Measurements from ENCODE around the gene ZYX.

The ZYX gene

DNA sequence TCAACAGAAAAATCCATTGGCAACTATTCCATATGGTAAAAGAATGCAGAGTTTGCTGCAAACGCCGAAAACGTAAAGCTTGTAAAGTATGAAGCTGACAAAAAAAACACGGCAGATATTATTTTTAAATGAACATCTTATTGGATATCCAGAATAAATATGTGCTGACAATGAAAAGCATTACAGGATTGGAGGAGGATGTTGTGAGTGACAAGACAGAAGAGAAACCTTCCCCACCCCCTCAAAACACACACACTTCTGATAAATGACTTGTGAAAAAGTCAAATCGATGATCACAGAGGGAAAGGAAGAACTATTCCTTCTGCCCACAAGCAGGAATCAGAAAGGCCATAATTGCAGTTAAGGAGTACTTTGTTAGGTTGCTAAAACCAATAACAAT, 33.2 kb upstream of the ZYX start:
- DNase-seq (ENCODE audit: insufficient read length, low spot score): no peak
- no peak for TF ChIP-seq CTCF (IDR thresholded peaks at IDR 0.05; ENCODE audit: insufficient read depth, missing control alignments)
- no peak for FAIRE-seq

- FAIRE-seq: no peak
These were observed 30.1 kb upstream of the ZYX start for GRCh38 chr7:143351060-143351459.

DNA sequence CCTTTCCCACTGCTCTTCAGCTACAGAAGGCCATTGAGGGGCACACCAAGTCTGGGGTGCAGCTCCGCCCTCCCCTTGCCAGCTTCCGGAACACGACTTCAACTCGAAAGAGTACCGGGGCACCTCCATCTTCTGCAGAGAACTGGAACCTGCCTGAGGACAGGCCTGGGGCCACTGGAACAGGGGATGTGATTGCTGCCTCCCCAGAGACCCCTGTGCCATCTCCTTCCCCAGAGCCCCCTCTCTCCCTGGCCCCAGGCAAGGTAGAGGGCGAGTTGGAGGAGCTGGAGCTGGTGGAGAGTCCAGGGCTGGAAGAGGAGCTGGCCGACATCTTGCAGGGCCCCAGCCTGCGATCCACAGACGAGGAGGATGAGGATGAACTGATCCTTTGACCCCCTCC, 29.6 kb upstream of the ZYX start:
- FAIRE-seq (no peak), DNase-seq (ENCODE audit: insufficient read length, low spot score) (no peak)
- no peak for TF ChIP-seq CTCF (IDR thresholded peaks at IDR 0.05; ENCODE audit: insufficient read depth, missing control alignments)

More at GRCh38 chr7:143351060-143351459, 30.1 kb upstream of the ZYX start:
- DNase-seq (ENCODE audit: insufficient read length, low spot score): no peak
- no peak for TF ChIP-seq CTCF (IDR thresholded peaks at IDR 0.05; ENCODE audit: insufficient read depth, missing control alignments)

DNA sequence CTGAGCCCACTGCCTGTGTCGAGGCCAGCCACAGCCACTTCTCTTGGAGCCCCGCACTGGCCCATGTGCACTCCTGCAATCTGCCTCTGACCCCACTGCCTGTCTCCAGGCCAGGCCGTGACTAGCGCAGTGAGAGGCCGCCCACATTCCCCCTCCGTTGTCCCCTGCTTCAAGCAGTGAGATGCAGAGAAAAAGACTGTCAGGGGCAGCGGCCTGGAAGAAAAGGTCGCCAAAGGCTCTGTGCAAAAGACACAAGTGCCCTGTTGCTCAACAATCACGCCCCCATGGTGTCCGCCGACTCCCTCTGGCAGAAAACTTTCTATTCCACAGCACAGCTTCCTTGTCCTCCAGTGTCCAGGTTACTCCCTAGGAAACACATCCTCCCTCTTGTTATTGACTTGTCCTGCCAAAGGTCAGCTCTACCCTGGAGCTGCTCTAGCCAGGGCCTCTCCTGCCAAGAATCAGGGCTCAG, 28.6 kb upstream of the ZYX start:
- no peak for DNase-seq (ENCODE audit: insufficient read length, low spot score)
- TF ChIP-seq CTCF (IDR thresholded peaks at IDR 0.05; ENCODE audit: insufficient read depth, missing control alignments): no peak
- no peak for FAIRE-seq

DNA sequence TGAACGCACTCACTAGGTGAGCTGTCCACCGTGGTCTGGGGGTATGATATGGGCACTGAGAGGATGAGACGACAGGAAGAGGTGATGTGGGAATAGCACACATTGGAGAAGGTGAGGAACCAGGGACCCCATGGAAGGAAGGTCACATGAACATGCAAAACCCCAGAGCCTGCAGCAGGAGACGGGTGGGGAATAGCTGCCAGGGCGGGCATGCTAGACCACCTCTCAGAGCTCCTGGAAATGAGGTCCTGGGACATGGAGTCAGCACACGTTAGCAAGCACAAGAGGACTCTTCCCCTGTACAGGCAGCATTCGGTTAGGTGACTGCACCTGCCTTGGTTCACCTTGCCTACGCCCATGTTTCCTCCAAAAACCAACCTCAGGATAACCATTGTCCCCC, 26.8 kb upstream of the ZYX start:
- no peak for FAIRE-seq

DNA sequence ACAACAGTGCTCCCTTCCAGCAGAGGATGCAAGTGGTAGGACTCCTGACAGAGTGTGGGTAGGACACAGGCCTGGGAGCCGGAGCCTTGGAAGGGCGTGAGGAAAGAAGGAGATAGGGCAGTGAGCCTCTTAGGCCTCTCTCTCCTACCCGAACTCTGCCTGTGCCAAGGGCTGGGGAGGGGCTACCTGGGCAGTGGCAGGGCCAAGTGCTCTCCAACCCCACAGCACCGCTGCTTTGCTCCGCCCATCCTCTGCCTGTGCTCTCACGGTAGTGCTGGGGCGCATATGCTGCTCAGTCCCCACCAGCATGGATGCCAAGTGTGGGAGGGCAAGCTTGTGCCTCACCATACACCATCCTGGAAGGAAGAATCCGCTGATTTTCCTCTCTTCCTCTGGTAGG, 26.2 kb upstream of the ZYX start:
- TF ChIP-seq CTCF (IDR thresholded peaks at IDR 0.05; ENCODE audit: insufficient read depth, missing control alignments): no peak
- FAIRE-seq: no peak
- DNase-seq (ENCODE audit: insufficient read length, low spot score): no peak

More for the DNA sequence above, 26.8 kb upstream of the ZYX start:
- no peak for TF ChIP-seq CTCF (IDR thresholded peaks at IDR 0.05; ENCODE audit: insufficient read depth, missing control alignments)
- no peak for DNase-seq (ENCODE audit: insufficient read length, low spot score)

- FAIRE-seq: no peak
- TF ChIP-seq CTCF (IDR thresholded peaks at IDR 0.05; ENCODE audit: insufficient read depth, missing control alignments): no peak
- no peak for DNase-seq (ENCODE audit: insufficient read length, low spot score)
These were observed 25.4 kb upstream of the ZYX start for GRCh38 chr7:143355450-143356385.
